H1 (cell line): ENCODE results near the gene SIM2. TPM values are rescaled to one million over a fixed set of nuclear protein-coding genes. Genes with fewer than 3 reads are reported as not detected.

Experiments used
- CTCF ChIA-PET: fragments of 300-600 bp; sonication (Branson Sonifier 250); formaldehyde crosslinking; loops from one replicate; lab custom pipeline; 2021; ENCODE audit not compliant: partially characterized antibody; lab: Charles Lee
- POLR2A ChIA-PET: fragments of 300-600 bp; sonication (Branson Sonifier 250); formaldehyde crosslinking; loops from one replicate; lab custom pipeline; 2021; ENCODE audit warnings: inconsistent platforms; ENCODE audit not compliant: partially characterized antibody; lab: Charles Lee
- DNase-seq, 2 experiments: peaks; one replicate each; pipeline versions ENCODE4 v3.0.0 to v3.0.0-alpha.2; 2010 to 2022; ENCODE audit warnings: low spot score in 2 of 2, low read depth in 1 of 2, mixed read lengths in 1 of 2
- FAIRE-seq: peaks from 2 replicates; lab custom pipeline; 2011; peaks lifted over from hg19 to GRCh38; lab: Jason Lieb, UNC
- H2AFZ ChIP-seq: 2 replicates; pipeline ENCODE4 v1.8.1; 2012; ENCODE audit warnings: low read length, inconsistent platforms
- H2AK5ac ChIP-seq: 2 replicates; pipeline ENCODE4 v1.6.1; 2013; ENCODE audit warnings: low read depth, low read length
- H2BK120ac ChIP-seq: replicated peaks from 2 replicates; pipeline ENCODE3; 2013; ENCODE audit warnings: low read depth, low read length, inconsistent platforms
- H2BK12ac ChIP-seq: 2 replicates; pipeline ENCODE4 v1.6.1; 2013; ENCODE audit warnings: low read depth, low read length
- H2BK15ac ChIP-seq: 2 replicates; pipeline ENCODE4 v1.6.1; 2013; ENCODE audit warnings: low read length
- H2BK20ac ChIP-seq: 2 replicates; pipeline ENCODE4 v1.6.1; 2013; ENCODE audit warnings: low read length
- H2BK5ac ChIP-seq: 2 replicates; pipeline ENCODE4 v1.6.1; 2013; ENCODE audit warnings: low read depth, low read length
- H3K14ac ChIP-seq: 2 replicates; pipeline ENCODE4 v1.6.1; 2013; ENCODE audit warnings: inconsistent platforms; ENCODE audit not compliant: insufficient read length
- H3K18ac ChIP-seq: 2 replicates; pipeline ENCODE4 v1.6.1; 2013; ENCODE audit warnings: low read length; ENCODE audit errors: extremely low read depth
- H3K23ac ChIP-seq: 2 replicates; pipeline ENCODE4 v1.6.1; 2013; ENCODE audit warnings: inconsistent platforms; ENCODE audit not compliant: insufficient read length
- H3K23me2 ChIP-seq: 2 replicates; pipeline ENCODE4 v1.6.1; 2013; ENCODE audit warnings: low read depth, low read length
- H3K27ac ChIP-seq: 2 replicates; pipeline ENCODE4 v1.6.1; 2011; ENCODE audit warnings: low read depth, low read length, inconsistent platforms
- H3K27me3 ChIP-seq, 4 experiments: replicated peaks in 1 of 4; 1 replicate in 1 of 4; 2 replicates in 3 of 4; pipeline versions ENCODE4 v1.6.1 to v1.8.1; 2011 to 2013; ENCODE audit warnings: low read length in 3 of 4, mild to moderate bottlenecking in 3 of 4, inconsistent platforms in 2 of 4, mixed read lengths in 2 of 4, moderate library complexity in 1 of 4; ENCODE audit not compliant: control insufficient read depth in 3 of 4, insufficient read depth in 3 of 4; ENCODE audit errors: extremely low read depth in 1 of 4
- H3K36me3 ChIP-seq, 4 experiments: 2 replicates each; pipeline versions ENCODE4 v1.6.1 to v1.8.1; 2011 to 2013; ENCODE audit warnings: mild to moderate bottlenecking in 4 of 4, low read length in 3 of 4, moderate library complexity in 2 of 4, control low read depth in 1 of 4, inconsistent platforms in 1 of 4; ENCODE audit not compliant: insufficient read depth in 4 of 4, control insufficient read depth in 2 of 4
- H3K4ac ChIP-seq: replicated peaks from 2 replicates; pipeline ENCODE3; 2013; ENCODE audit warnings: low read length, low read depth, mixed read lengths, inconsistent platforms; ENCODE audit not compliant: insufficient read length
- H3K4me1 ChIP-seq, 4 experiments: replicated peaks in 1 of 4; 1 replicate in 1 of 4; 2 replicates in 3 of 4; pipeline versions ENCODE4 v1.6.1 to v1.8.1; 2011 to 2013; ENCODE audit warnings: low read length in 3 of 4, inconsistent platforms in 2 of 4, mixed read lengths in 1 of 4; ENCODE audit not compliant: insufficient read depth in 4 of 4, control insufficient read depth in 3 of 4
- H3K4me2 ChIP-seq, 2 experiments: 2 replicates each; pipeline versions ENCODE4 v1.6.1 to v1.8.1; 2011 to 2013; ENCODE audit warnings: low read depth in 2 of 2, low read length in 2 of 2, control low read depth in 1 of 2, inconsistent platforms in 1 of 2, mild to moderate bottlenecking in 1 of 2; ENCODE audit not compliant: insufficient read depth in 1 of 2
- H3K4me3 ChIP-seq, 4 experiments: fragments of 200-600, 300-600 bp in 1 of 4; sonication (generic), shearing (Covaris generic), sonication (Bioruptor Twin) in 1 of 4; 2 replicates each; pipeline versions ENCODE4 v1.5.1 to v1.8.1; 2011 to 2016; ENCODE audit warnings: low read length in 4 of 4, low read depth in 3 of 4, control low read depth in 2 of 4, inconsistent platforms in 2 of 4, mild to moderate bottlenecking in 2 of 4, mixed read lengths in 1 of 4, moderate library complexity in 1 of 4; ENCODE audit not compliant: insufficient read depth in 2 of 4; ENCODE audit errors: extremely low read depth in 1 of 4
- H3K56ac ChIP-seq: replicated peaks from 2 replicates; pipeline ENCODE3; 2013; ENCODE audit warnings: low read depth, mild to moderate bottlenecking, mixed read lengths, low read length, inconsistent platforms; ENCODE audit not compliant: insufficient read length
- H3K79me1 ChIP-seq: 2 replicates; pipeline ENCODE4 v1.6.1; 2013; ENCODE audit warnings: low read depth, low read length, control low read depth
- H3K79me2 ChIP-seq, 2 experiments: 2 replicates each; pipeline versions ENCODE4 v1.6.1 to v1.8.1; 2012 to 2013; ENCODE audit warnings: low read length in 2 of 2, mild to moderate bottlenecking in 2 of 2, inconsistent platforms in 1 of 2; ENCODE audit not compliant: insufficient read depth in 2 of 2, control insufficient read depth in 1 of 2
- H3K9ac ChIP-seq, 4 experiments: replicated peaks in 1 of 4; 1 replicate in 1 of 4; 2 replicates in 3 of 4; pipeline versions ENCODE4 v1.6.1 to v1.8.1; 2011 to 2013; ENCODE audit warnings: low read depth in 3 of 4, low read length in 3 of 4, control low read depth in 2 of 4, mild to moderate bottlenecking in 2 of 4, moderate library complexity in 2 of 4, inconsistent platforms in 1 of 4; ENCODE audit errors: extremely low read depth in 1 of 4
- H3K9me3 ChIP-seq, 2 experiments: 2 replicates each; pipeline versions ENCODE4 v1.6.1 to v1.8.1; 2012 to 2013; ENCODE audit warnings: mild to moderate bottlenecking in 2 of 2, moderate library complexity in 2 of 2, control low read depth in 1 of 2, inconsistent platforms in 1 of 2, low read depth in 1 of 2, low read length in 1 of 2, mixed read lengths in 1 of 2; ENCODE audit not compliant: insufficient read depth in 2 of 2
- H4K20me1 ChIP-seq, 2 experiments: replicated peaks in 1 of 2; 2 replicates each; pipeline versions ENCODE3 to v1.8.1; 2011 to 2013; ENCODE audit warnings: inconsistent platforms in 2 of 2, low read length in 2 of 2, mild to moderate bottlenecking in 1 of 2; ENCODE audit not compliant: insufficient read depth in 2 of 2, control insufficient read depth in 1 of 2
- H4K5ac ChIP-seq: 2 replicates; pipeline ENCODE4 v1.6.1; 2013; ENCODE audit warnings: low read length, low read depth, mixed read lengths, inconsistent platforms; ENCODE audit not compliant: insufficient read length
- H4K8ac ChIP-seq: 2 replicates; pipeline ENCODE4 v1.8.0; 2013; ENCODE audit warnings: mild to moderate bottlenecking, moderate library complexity, low read length, inconsistent platforms; ENCODE audit not compliant: insufficient read depth; ENCODE audit errors: extremely low read depth
- H4K91ac ChIP-seq: replicated peaks from 2 replicates; pipeline ENCODE3; 2013; ENCODE audit warnings: low read length, mixed read lengths, inconsistent platforms; ENCODE audit not compliant: insufficient read length
- BACH1 ChIP-seq: IDR thresholded peaks from 2 replicates; pipeline ENCODE4 v1.6.1; 2012; ENCODE audit warnings: low read length, improper control_type of control experiment
- CBX8 ChIP-seq: fragments of 300-800, 300-1000 bp; sonication (generic); IDR thresholded peaks from 2 replicates; pipeline ENCODE4 v1.7.1; 2016; ENCODE audit warnings: low read depth, low read length, borderline replicate concordance
- HDAC2 ChIP-seq, 2 experiments: fragments of 300-600 bp in 1 of 2; sonication (generic) in 1 of 2; IDR thresholded peaks; 2 replicates each; pipeline ENCODE4 v1.6.1; 2011 to 2012; ENCODE audit warnings: low read depth in 2 of 2, low read length in 2 of 2, mild to moderate bottlenecking in 2 of 2, moderate library complexity in 2 of 2, borderline replicate concordance in 1 of 2, inconsistent platforms in 1 of 2
- HDAC6 ChIP-seq: IDR thresholded peaks from one replicate; pipeline ENCODE4 v1.7.1; 2012; ENCODE audit warnings: low read depth, mild to moderate bottlenecking, inconsistent platforms, low read length, moderate library complexity
- JUN ChIP-seq: IDR thresholded peaks from 2 replicates; pipeline ENCODE4 v1.6.1; 2011; ENCODE audit warnings: low read depth, mild to moderate bottlenecking, improper control_type of control experiment, low read length
- KDM5A ChIP-seq: fragments of 200-600 bp; IDR thresholded peaks from 2 replicates; pipeline ENCODE4 v1.7.1; 2012; ENCODE audit warnings: mild to moderate bottlenecking, low read length, inconsistent platforms, mixed read lengths
- RFX5 ChIP-seq: IDR thresholded peaks from 2 replicates; pipeline ENCODE4 v1.6.1; 2011; ENCODE audit warnings: low read depth, low read length, improper control_type of control experiment, borderline replicate concordance
- SAP30 ChIP-seq: fragments of 300-600 bp; sonication (generic); IDR thresholded peaks from 2 replicates; pipeline ENCODE4 v1.7.1; 2012; ENCODE audit warnings: low read length, moderate library complexity, mild to moderate bottlenecking, inconsistent platforms; ENCODE audit not compliant: insufficient read depth, insufficient replicate concordance
- SIRT6 ChIP-seq: IDR thresholded peaks from one replicate; pipeline ENCODE4 v1.7.1; 2012; ENCODE audit warnings: low read length, inconsistent platforms
- TAF7 ChIP-seq: optimal IDR thresholded peaks from 2 replicates; pipeline ENCODE3; 2011; ENCODE audit warnings: low read depth, mild to moderate bottlenecking, inconsistent platforms, low read length, moderate library complexity, borderline replicate concordance
- TEAD4 ChIP-seq: IDR thresholded peaks from 2 replicates; pipeline ENCODE4 v1.6.1; 2012; ENCODE audit warnings: low read depth, low read length, inconsistent platforms, mixed read lengths
- USF2 ChIP-seq: IDR thresholded peaks from 2 replicates; pipeline ENCODE4 v1.6.1; 2011; ENCODE audit warnings: low read length, improper control_type of control experiment
- ZNF274 ChIP-seq: IDR thresholded peaks from 2 replicates; pipeline ENCODE4 v1.7.0; 2012; ENCODE audit warnings: low read length, borderline replicate concordance; ENCODE audit errors: extremely low read depth
- WGBS, 2 experiments: shearing (Covaris generic) in 1 of 2; methylation state at CpG; one replicate each; pipeline versions ENCODE4 v1.1.6 to v1.1.7; 2013 to 2015; ENCODE audit warnings: low lambda C conversion rate in 2 of 2, mixed read lengths in 2 of 2, inconsistent platforms in 1 of 2, low coverage in 1 of 2, missing lambda C conversion rate in 1 of 2; ENCODE audit not compliant: insufficient replicate concordance in 2 of 2, insufficient coverage in 1 of 2, insufficient read length in 1 of 2; ENCODE audit errors: extremely low coverage in 1 of 2, missing lambda C conversion rate in 1 of 2; 5-methylcytosine and 5-hydroxymethylcytosine counted together
- polyA plus RNA-seq, 7 experiments: library from polyadenylated mRNA; depleted of rRNA in 3 of 7; stranded (reverse) in 5 of 7; unstranded in 2 of 7; fragments of >200 nt in 5 of 7; fragments of 200-250 nt in 2 of 7; gene quantifications; 1 replicate in 5 of 7; 2 replicates in 1 of 7; 4 replicates in 1 of 7; pipeline versions ENCODE4 v1.2.1 to v1.2.3, GENCODE V29; 2011 to 2013; ENCODE audit warnings: missing spikeins in 2 of 7, mixed read lengths in 2 of 7
- total RNA-seq: library from RNA; stranded (reverse); fragmentation: NEBNext Ultra II Directional; extraction: Animal tissue kit (Norgen Biotek cat#: 25700); gene quantifications from 2 replicates; pipeline ENCODE4 v1.2.1, GENCODE V29; 2021

Gene SIM2
- total and polyA plus RNA-seq, 2 of the 8 experiments (the other 6 are each of a cell fraction or from before 2014, with no cell fraction given): 0.05 to 0.26 TPM

GRCh38 chr21:36686955-36687354 is 12.0 kb upstream of the SIM2 start:
- Histone ChIP-seq H3K4me2 (no peak overlapping the region), H3K27me3 (peaks cover 26 to 29% (median 28%) of the 10 kb centered on the region in 4 experiments), H4K20me1 (peaks cover 0 to 2% of the 10 kb centered on the region in 2 experiments), H2BK12ac (no peak overlapping the region), H3K56ac (no peak overlapping the region), H2AK5ac (no peak overlapping the region), H3K14ac (no peak overlapping the region), H2BK120ac (no peak overlapping the region), H4K5ac (no peak overlapping the region), H3K36me3 (no peaks in the 10 kb centered on the region), H3K79me2 (no peaks in the 10 kb centered on the region), H3K4ac (no peak overlapping the region), H4K91ac (no peak overlapping the region), H3K27ac (no peak overlapping the region), H2BK15ac (no peak overlapping the region), H3K23me2 (no peaks in the 10 kb centered on the region), H3K4me1 (peaks cover 0 to 3% (median 0%) of the 10 kb centered on the region in 4 experiments; a peak in 2 of 7 replicates), H3K23ac (no peak overlapping the region), H3K9me3 (no peaks in the 10 kb centered on the region), H3K18ac (no peak overlapping the region), H3K9ac (no peak overlapping the region), H3K79me1 (no peaks in the 10 kb centered on the region), H2AFZ (no peak overlapping the region), H2BK5ac (no peak overlapping the region), H3K4me3 (no peak overlapping the region), H4K8ac (no peak overlapping the region), H2BK20ac (no peak overlapping the region)
- ChIA-PET POLR2A (no interaction called here), CTCF (interaction anchor here (0.8 to 6.8 kb wide), 7 partner anchors 10 to 56 kb away, joined by 3 to 40 read pairs (median 4); no protein-coding TSS in a partner anchor)
- 91% methylated on average over 6 of the region's 6 CpGs; no CpG with 5 or more reads in 1 of the 2 experiments for WGBS, 2 experiments
- DNase-seq: no peak
- FAIRE-seq: no peak
- TF ChIP-seq SAP30 (no peak), ZNF274 (no peak), JUN (no peak), TEAD4 (no peak), CBX8 (no peak), HDAC2 (IDR thresholded peaks at IDR 0.05; ENCODE audit: borderline replicate concordance in 1 of 2, low read depth in 2 of 2, low read length in 2 of 2) (no peak), HDAC6 (no peak), RFX5 (no peak), KDM5A (no peak), SIRT6 (no peak), TAF7 (no peak), USF2 (no peak), BACH1 (no peak)
